Vagina (tissue), 2 donors: Measurements from ENCODE around the gene TMPRSS12. TPM values are rescaled to one million over a fixed set of nuclear protein-coding genes. Genes with fewer than 3 reads are reported as not detected.
"Not testable (repeated sequence)": the region's sequence is repeated elsewhere in the genome, so short reads cannot be mapped to it uniquely, and the experiment has no call there.

Source experiments
- DNase-seq, 2 donors: peaks; one replicate each; pipeline ENCODE4 v3.0.0-alpha.2; 2017; ENCODE audit errors: extremely low spot score in 2 of 2
- H3K27ac ChIP-seq: fragments of 200-600 bp; sonication (generic); one replicate; pipeline ENCODE4 v1.5.1; 2019
- H3K27me3 ChIP-seq: fragments of 200-600 bp; sonication (generic); one replicate; pipeline ENCODE4 v1.5.1; 2019
- H3K36me3 ChIP-seq, 2 donors: fragments of 200-600 bp; sonication (generic); one replicate each; pipeline ENCODE4 v1.5.1; 2017 to 2019
- H3K4me1 ChIP-seq: fragments of 200-600 bp; sonication (generic); one replicate; pipeline ENCODE4 v1.5.1; 2019
- H3K4me3 ChIP-seq, 2 donors: fragments of 200-600 bp; sonication (generic); 1 replicate in 1 of 2; 2 replicates in 1 of 2; pipeline ENCODE4 v1.5.1; 2016 to 2019
- H3K9me3 ChIP-seq: fragments of 200-600 bp; sonication (generic); one replicate; pipeline ENCODE4 v1.5.1; 2019
- CTCF ChIP-seq, 3 experiments: fragments of 450-650 bp in 2 of 3; fragments of 200-600 bp in 1 of 3; sonication (generic) in 1 of 3; IDR thresholded peaks; one replicate each; pipeline ENCODE4 v1.5.1; 2017 to 2019; ENCODE audit warnings: antibody characterized with exemption in 3 of 3, mild to moderate bottlenecking in 2 of 3, moderate library complexity in 2 of 3
- POLR2A ChIP-seq, 2 donors: fragments of 450-650 bp; IDR thresholded peaks; one replicate each; pipeline ENCODE4 v1.6.1; 2017; ENCODE audit warnings: antibody characterized with exemption in 2 of 2, mild to moderate bottlenecking in 2 of 2, moderate library complexity in 2 of 2
- POLR2AphosphoS5 ChIP-seq, 2 donors: sonication (generic); formaldehyde crosslinking; IDR thresholded peaks; one replicate each; pipeline ENCODE4 v1.9.0; 2017; ENCODE audit warnings: antibody characterized with exemption in 2 of 2, mild to moderate bottlenecking in 2 of 2, low read depth in 1 of 2; ENCODE audit not compliant: insufficient read depth in 1 of 2
- intact Hi-C: fragments of 100-400 bp; cut with DNase I; formaldehyde crosslinking; loops from one replicate; pipeline ENCODE4 v1.15.1; 2023
- total RNA-seq: library from RNA; depleted of rRNA; stranded (reverse); fragments of >200 nt; gene quantifications from one replicate; pipeline ENCODE4 v1.2.3, GENCODE V29; 2016

The TMPRSS12 gene
- total RNA-seq, 1 donor from 2014 or later = not detected

- Histone ChIP-seq H3K27ac (peak overlapping the region; percentile 91), H3K4me1 (peaks cover 59% of the 10 kb centered on the region), H3K27me3 (no peaks in the 10 kb centered on the region), H3K36me3 (peaks cover 0 to 20% of the 10 kb centered on the region in 2 donors), H3K9me3 (no peaks in the 10 kb centered on the region), H3K4me3 (peak overlapping the region; percentile 68 to 84)
- intact Hi-C loops = loop anchor here (10.0 kb wide), 1 partner anchor 57 kb away; no protein-coding TSS in a partner anchor
- DNase-seq = no peak
- TF ChIP-seq CTCF (IDR thresholded peaks at IDR 0.05) = no peak
- no peak for TF ChIP-seq POLR2AphosphoS5 (IDR thresholded peaks at IDR 0.05; ENCODE audit: insufficient read depth in 1 of 2, low read depth in 1 of 2)
- no peak for TF ChIP-seq POLR2A (IDR thresholded peaks at IDR 0.05)
These were observed 84.6 kb downstream of the TMPRSS12 start for GRCh38 chr12:50927356-50927755.

GRCh38 chr12:50927766-50928224, 85.1 kb downstream of the TMPRSS12 start:
- no peak for TF ChIP-seq POLR2AphosphoS5 (IDR thresholded peaks at IDR 0.05; ENCODE audit: insufficient read depth in 1 of 2, low read depth in 1 of 2)
- no peak for TF ChIP-seq POLR2A (IDR thresholded peaks at IDR 0.05)
- TF ChIP-seq CTCF (IDR thresholded peaks at IDR 0.05) = no peak
- H3K27ac ChIP-seq = peak overlapping the region; percentile 91

GRCh38 chr12:50928392-50928791, 85.7 kb downstream of the TMPRSS12 start:
- no peaks in the 10 kb centered on the region for H3K9me3 ChIP-seq
- TF ChIP-seq CTCF (IDR thresholded peaks at IDR 0.05) = no peak
- no peak for TF ChIP-seq POLR2AphosphoS5 (IDR thresholded peaks at IDR 0.05; ENCODE audit: insufficient read depth in 1 of 2, low read depth in 1 of 2)
- TF ChIP-seq POLR2A (IDR thresholded peaks at IDR 0.05) = no peak
- peak in 1 of 2 donors; percentile 67 for DNase-seq
- H3K4me3 ChIP-seq = peak overlapping the region; percentile 68 to 84
- H3K36me3 ChIP-seq = peaks cover 0 to 20% of the 10 kb centered on the region in 2 donors
- H3K27me3 ChIP-seq = no peaks in the 10 kb centered on the region
- peaks cover 60% of the 10 kb centered on the region for H3K4me1 ChIP-seq
- intact Hi-C loops = loop anchor here (10.0 kb wide), 1 partner anchor 56 kb away; no protein-coding TSS in a partner anchor
- H3K27ac ChIP-seq = peak overlapping the region; percentile 91

More at GRCh38 chr12:50927766-50928224, 85.1 kb downstream of the TMPRSS12 start:
- Histone ChIP-seq H3K36me3 (peaks cover 0 to 20% of the 10 kb centered on the region in 2 donors), H3K27me3 (no peaks in the 10 kb centered on the region), H3K4me1 (peaks cover 59% of the 10 kb centered on the region), H3K4me3 (peak overlapping the region; percentile 68 to 84), H3K9me3 (no peaks in the 10 kb centered on the region)
- intact Hi-C loops = loop anchor here (10.0 kb wide), 1 partner anchor 57 kb away; no protein-coding TSS in a partner anchor
- DNase-seq = peak in 1 of 2 donors; percentile 32

- no peak for TF ChIP-seq CTCF (IDR thresholded peaks at IDR 0.05)
- TF ChIP-seq POLR2AphosphoS5 (IDR thresholded peaks at IDR 0.05; ENCODE audit: insufficient read depth in 1 of 2, low read depth in 1 of 2) = no peak
- TF ChIP-seq POLR2A (IDR thresholded peaks at IDR 0.05) = no peak
- Histone ChIP-seq H3K9me3 (no peaks in the 10 kb centered on the region), H3K4me3 (no peak overlapping the region), H3K4me1 (peaks cover 68% of the 10 kb centered on the region), H3K27ac (no peak overlapping the region), H3K36me3 (peaks cover 0 to 20% of the 10 kb centered on the region in 2 donors), H3K27me3 (no peaks in the 10 kb centered on the region)
- peak in 1 of 2 donors; percentile 81 for DNase-seq
- intact Hi-C loops = loop anchor here (10.0 kb wide), 1 partner anchor 55 kb away; no protein-coding TSS in a partner anchor
These were observed 87.1 kb downstream of the TMPRSS12 start for GRCh38 chr12:50929831-50930230.

GRCh38 chr12:50930477-50930876, 87.8 kb downstream of the TMPRSS12 start:
- Histone ChIP-seq H3K36me3 (peaks cover 0 to 20% of the 10 kb centered on the region in 2 donors), H3K4me1 (peaks cover 74% of the 10 kb centered on the region)
- H3K4me3 ChIP-seq, H3K27ac ChIP-seq, H3K27me3 ChIP-seq, H3K9me3 ChIP-seq, intact Hi-C loops: not testable (repeated sequence)
- DNase-seq = peak in 1 of 2 donors; percentile 44
